Right lobe of liver (tissue), 4 donors: Measurements from ENCODE around the gene IDUA.

ENCODE experiments used
- POLR2A ChIP-seq: fragments of 450-650 bp; IDR thresholded peaks from one replicate; pipeline ENCODE4 v1.6.1; 2017; ENCODE audit warnings: antibody characterized with exemption, mild to moderate bottlenecking
- TF ChIP-seq, protein P1 (sequence below), 4 donors: fragments of 200-600 bp in 3 of 4; fragments of 450-650 bp in 1 of 4; IDR thresholded peaks; one replicate each; pipeline versions ENCODE4 v1.5.1 to v1.8.0; 2016 to 2022; ENCODE audit warnings: antibody characterized with exemption in 4 of 4, mild to moderate bottlenecking in 2 of 4
- donor health status: DM: no; HTN: no; CAD: no.
- donor health status: DM: no; HTN: no; CAD: no.
- donor health status: DM: no; HTN: yes; CAD: no.

DNA sequence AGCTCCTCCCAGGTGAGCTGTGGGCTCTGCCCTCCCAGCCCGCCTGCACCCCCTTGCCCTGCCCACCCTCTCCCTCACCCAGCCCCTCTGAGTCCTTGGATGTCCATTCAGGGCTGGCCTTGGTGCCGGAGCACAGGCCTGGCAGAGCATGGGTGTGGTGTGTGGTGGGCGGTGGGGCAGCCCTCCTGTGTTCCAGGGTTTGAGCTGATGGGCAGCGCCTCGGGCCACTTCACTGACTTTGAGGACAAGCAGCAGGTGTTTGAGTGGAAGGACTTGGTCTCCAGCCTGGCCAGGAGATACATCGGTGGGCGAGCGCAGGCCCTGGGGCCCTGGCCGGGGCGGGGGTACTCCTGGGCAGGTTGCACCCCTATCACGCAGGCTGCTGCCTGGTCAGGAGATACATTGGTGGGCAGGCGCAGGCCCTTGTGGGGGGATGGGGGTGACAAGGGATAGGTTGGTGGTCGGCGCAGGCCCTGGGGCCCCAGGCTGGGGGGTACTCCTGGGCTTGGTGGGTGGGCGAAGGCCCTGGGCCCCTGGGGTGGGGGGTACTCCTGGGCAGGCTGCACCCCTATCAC lies 13.9 kb downstream of the IDUA start:
- TF ChIP-seq POLR2A = no peak
- TF ChIP-seq, protein P1, sequence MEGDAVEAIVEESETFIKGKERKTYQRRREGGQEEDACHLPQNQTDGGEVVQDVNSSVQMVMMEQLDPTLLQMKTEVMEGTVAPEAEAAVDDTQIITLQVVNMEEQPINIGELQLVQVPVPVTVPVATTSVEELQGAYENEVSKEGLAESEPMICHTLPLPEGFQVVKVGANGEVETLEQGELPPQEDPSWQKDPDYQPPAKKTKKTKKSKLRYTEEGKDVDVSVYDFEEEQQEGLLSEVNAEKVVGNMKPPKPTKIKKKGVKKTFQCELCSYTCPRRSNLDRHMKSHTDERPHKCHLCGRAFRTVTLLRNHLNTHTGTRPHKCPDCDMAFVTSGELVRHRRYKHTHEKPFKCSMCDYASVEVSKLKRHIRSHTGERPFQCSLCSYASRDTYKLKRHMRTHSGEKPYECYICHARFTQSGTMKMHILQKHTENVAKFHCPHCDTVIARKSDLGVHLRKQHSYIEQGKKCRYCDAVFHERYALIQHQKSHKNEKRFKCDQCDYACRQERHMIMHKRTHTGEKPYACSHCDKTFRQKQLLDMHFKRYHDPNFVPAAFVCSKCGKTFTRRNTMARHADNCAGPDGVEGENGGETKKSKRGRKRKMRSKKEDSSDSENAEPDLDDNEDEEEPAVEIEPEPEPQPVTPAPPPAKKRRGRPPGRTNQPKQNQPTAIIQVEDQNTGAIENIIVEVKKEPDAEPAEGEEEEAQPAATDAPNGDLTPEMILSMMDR (IDR thresholded peaks at IDR 0.05) = no peak
